ENCODE data around the gene TMEM203. TPM values are rescaled to one million over a fixed set of nuclear protein-coding genes. Genes with fewer than 3 reads are reported as not detected.
A peak's percentile ranks its signal among the peaks of the same experiment; 100 is the strongest.

Gene TMEM203
- polyA plus RNA-seq, 1 experiment: 43.8 TPM

GRCh38 chr9:137198902-137199283 lies 6.6 kb downstream of the TMEM203 start:
- CTCF ChIA-PET: interaction anchor here (0.8 to 1.0 kb wide), 2 partner anchors 10 to 22 kb away, joined by 3 read pairs; no protein-coding TSS in a partner anchor
- H3K4me3 ChIP-seq (ENCODE audit: low read depth, low read length): 0 out of 2 replicates have a peak overlapping the region, but pooled peaks have one; percentile 1
- POLR2A ChIA-PET: interaction anchor here (1.0 kb wide), 1 partner anchor 10 kb away, joined by 3 read pairs; no protein-coding TSS in a partner anchor
- no peak for DNase-seq (ENCODE audit: low read depth)
- no peaks in the 10 kb centered on the region for H3K27me3 ChIP-seq (ENCODE audit: control insufficient read depth, insufficient read depth, low read length)
- no peaks in the 10 kb centered on the region; the same call in 1 of the 2 replicates for H3K36me3 ChIP-seq (ENCODE audit: control insufficient read depth, insufficient read depth, low read length)
- TF ChIP-seq, protein P1, sequence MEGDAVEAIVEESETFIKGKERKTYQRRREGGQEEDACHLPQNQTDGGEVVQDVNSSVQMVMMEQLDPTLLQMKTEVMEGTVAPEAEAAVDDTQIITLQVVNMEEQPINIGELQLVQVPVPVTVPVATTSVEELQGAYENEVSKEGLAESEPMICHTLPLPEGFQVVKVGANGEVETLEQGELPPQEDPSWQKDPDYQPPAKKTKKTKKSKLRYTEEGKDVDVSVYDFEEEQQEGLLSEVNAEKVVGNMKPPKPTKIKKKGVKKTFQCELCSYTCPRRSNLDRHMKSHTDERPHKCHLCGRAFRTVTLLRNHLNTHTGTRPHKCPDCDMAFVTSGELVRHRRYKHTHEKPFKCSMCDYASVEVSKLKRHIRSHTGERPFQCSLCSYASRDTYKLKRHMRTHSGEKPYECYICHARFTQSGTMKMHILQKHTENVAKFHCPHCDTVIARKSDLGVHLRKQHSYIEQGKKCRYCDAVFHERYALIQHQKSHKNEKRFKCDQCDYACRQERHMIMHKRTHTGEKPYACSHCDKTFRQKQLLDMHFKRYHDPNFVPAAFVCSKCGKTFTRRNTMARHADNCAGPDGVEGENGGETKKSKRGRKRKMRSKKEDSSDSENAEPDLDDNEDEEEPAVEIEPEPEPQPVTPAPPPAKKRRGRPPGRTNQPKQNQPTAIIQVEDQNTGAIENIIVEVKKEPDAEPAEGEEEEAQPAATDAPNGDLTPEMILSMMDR (IDR thresholded peaks at IDR 0.05; ENCODE audit: insufficient read depth, low read depth, low read length): no peak

- H3K27me3 ChIP-seq (ENCODE audit: control insufficient read depth, insufficient read depth, low read length): no peaks in the 10 kb centered on the region
- no peak for DNase-seq (ENCODE audit: low read depth)
- H3K36me3 ChIP-seq (ENCODE audit: control insufficient read depth, insufficient read depth, low read length): no peaks in the 10 kb centered on the region; the same call in 1 of the 2 replicates
- TF ChIP-seq, protein P1 (IDR thresholded peaks at IDR 0.05; ENCODE audit: insufficient read depth, low read depth, low read length): no peak
- CTCF ChIA-PET: interaction anchor here (0.5 to 1.0 kb wide), 2 partner anchors 21 to 146 kb away, joined by 3 read pairs; no protein-coding TSS in a partner anchor
- POLR2A ChIA-PET: no interaction called here
- no peak overlapping the region for H3K4me3 ChIP-seq (ENCODE audit: low read depth, low read length)
Measured at GRCh38 chr9:137198051-137198901, 7.2 kb downstream of the TMEM203 start.

DNA sequence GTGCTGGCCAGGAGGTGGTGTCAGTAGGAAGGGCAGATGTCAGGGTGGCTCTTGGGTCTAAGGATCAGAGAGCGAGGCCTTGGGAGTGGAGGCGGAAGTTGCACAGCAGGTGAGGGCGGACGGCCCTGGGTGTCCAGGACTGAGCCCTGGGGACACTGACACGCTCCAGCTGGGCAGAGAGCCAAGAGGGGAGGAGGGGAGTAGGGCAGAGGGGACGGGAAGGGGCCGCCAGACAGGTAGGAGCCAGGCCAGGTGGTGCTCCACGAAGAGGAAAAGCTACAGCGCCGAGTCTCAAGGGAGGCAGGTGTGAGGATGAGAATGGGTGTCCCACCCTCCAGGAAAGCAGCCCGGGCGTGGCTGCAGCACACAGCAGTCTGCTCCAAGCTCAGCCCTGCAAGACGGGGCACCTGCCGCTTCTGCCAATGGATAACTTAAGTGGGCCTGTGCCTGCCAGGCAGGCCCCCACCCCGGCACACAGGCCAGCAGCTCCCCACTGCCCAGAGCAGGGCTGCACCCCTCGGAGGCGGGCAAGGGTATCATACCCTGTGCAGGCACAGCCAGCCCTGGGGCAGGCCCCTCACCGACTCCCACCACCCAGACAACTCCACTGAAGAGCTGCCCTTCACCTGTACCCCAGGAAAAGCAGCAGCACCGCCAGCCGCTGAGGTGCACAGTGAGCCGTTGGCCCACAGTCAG lies 9.8 kb downstream of the TMEM203 start:
- ChIA-PET CTCF (interaction anchor here (1.1 kb wide), 1 partner anchor 32 kb away, joined by 3 read pairs; the partner anchor contains the start of gene RNF224), POLR2A (no interaction called here)
- DNase-seq (ENCODE audit: low read depth): no peak
- Histone ChIP-seq H3K27me3 (ENCODE audit: control insufficient read depth, insufficient read depth, low read length) (no peaks in the 10 kb centered on the region), H3K36me3 (ENCODE audit: control insufficient read depth, insufficient read depth, low read length) (peaks cover 10% of the 10 kb centered on the region), H3K4me3 (ENCODE audit: low read depth, low read length) (no peak overlapping the region)
- TF ChIP-seq, protein P1 (IDR thresholded peaks at IDR 0.05; ENCODE audit: insufficient read depth, low read depth, low read length): no peak

GRCh38 chr9:137194909-137195308 lies 10.5 kb downstream of the TMEM203 start:
- ChIA-PET POLR2A (no interaction called here), CTCF (interaction anchor here (1.1 kb wide), 1 partner anchor 33 kb away, joined by 3 read pairs; the partner anchor contains the start of gene RNF224)
- Histone ChIP-seq H3K4me3 (ENCODE audit: low read depth, low read length) (no peak overlapping the region), H3K36me3 (ENCODE audit: control insufficient read depth, insufficient read depth, low read length) (peaks cover 18% of the 10 kb centered on the region), H3K27me3 (ENCODE audit: control insufficient read depth, insufficient read depth, low read length) (no peaks in the 10 kb centered on the region)
- no peak for DNase-seq (ENCODE audit: low read depth)
- TF ChIP-seq, protein P1 (IDR thresholded peaks at IDR 0.05; ENCODE audit: insufficient read depth, low read depth, low read length): no peak

GRCh38 chr9:137194388-137194787 lies 11.1 kb downstream of the TMEM203 start:
- Histone ChIP-seq H3K36me3 (ENCODE audit: control insufficient read depth, insufficient read depth, low read length) (peaks cover 19% of the 10 kb centered on the region), H3K27me3 (ENCODE audit: control insufficient read depth, insufficient read depth, low read length) (no peaks in the 10 kb centered on the region), H3K4me3 (ENCODE audit: low read depth, low read length) (no peak overlapping the region)
- TF ChIP-seq, protein P1 (IDR thresholded peaks at IDR 0.05; ENCODE audit: insufficient read depth, low read depth, low read length): no peak
- no peak for DNase-seq (ENCODE audit: low read depth)
- ChIA-PET POLR2A (no interaction called here), CTCF (interaction anchor here (1.1 kb wide), 1 partner anchor 33 kb away, joined by 3 read pairs; the partner anchor contains the start of gene RNF224)

Measured in BJ (cell line).